ENCODE data around the gene TKFC. TPM values are rescaled to one million over a fixed set of nuclear protein-coding genes. Genes with fewer than 3 reads are reported as not detected.
A peak's percentile ranks its signal among the peaks of the same experiment; 100 is the strongest.

Gene TKFC
- 21.2 TPM for total RNA-seq
- long read RNA-seq, full-length matches to known transcripts = 31 of 49 reads
- long read RNA-seq, partial matches to known transcripts = 5 of 49 reads
- long read RNA-seq, other reads (novel, unspliced or antisense) = 13 of 49 reads

- peak; percentile 98 for DNase-seq (ENCODE audit: low spot score)
Measured at GRCh38 chr11:61332797-61333549, at the start of gene TKFC, which contains the start of gene DDB1. Gene TKFC, plus strand, starts transcription at chr11:61333228. Its CDS starts 1,501 bp downstream, at chr11:61334729. Gene DDB1, minus strand, starts transcription at chr11:61333105. Its CDS starts 137 bp downstream, at chr11:61332968.

GRCh38 chr11:61283613-61284012, 49.4 kb upstream of the TKFC start:
- DNase-seq (ENCODE audit: low spot score) = no peak

- DNase-seq (ENCODE audit: low spot score) = no peak
Measured at GRCh38 chr11:61287338-61287977, 45.6 kb upstream of the TKFC start.

- DNase-seq (ENCODE audit: low spot score) = no peak
Measured at GRCh38 chr11:61290905-61291690, 41.9 kb upstream of the TKFC start.

- no peak for DNase-seq (ENCODE audit: low spot score)
Measured at GRCh38 chr11:61292356-61292755, 40.7 kb upstream of the TKFC start.

GRCh38 chr11:61293867-61294716, 38.9 kb upstream of the TKFC start:
- DNase-seq (ENCODE audit: low spot score) = peak; percentile 93

- no peak for DNase-seq (ENCODE audit: low spot score)
Measured at GRCh38 chr11:61294717-61295595, 38.1 kb upstream of the TKFC start, which contains the start of gene VWCE. Gene VWCE, minus strand, starts transcription at chr11:61295316. Its CDS starts 279 bp downstream, at chr11:61295037.

GRCh38 chr11:61295596-61295926, 37.5 kb upstream of the TKFC start:
- DNase-seq (ENCODE audit: low spot score) = no peak

- no peak for DNase-seq (ENCODE audit: low spot score)
Measured at GRCh38 chr11:61297341-61297740, 35.7 kb upstream of the TKFC start.

GRCh38 chr11:61297746-61298145, 35.3 kb upstream of the TKFC start:
- no peak for DNase-seq (ENCODE audit: low spot score)

- no peak for DNase-seq (ENCODE audit: low spot score)
Measured at GRCh38 chr11:61298663-61299244, 34.3 kb upstream of the TKFC start.

GRCh38 chr11:61302550-61302949, 30.5 kb upstream of the TKFC start:
- DNase-seq (ENCODE audit: low spot score) = no peak

GRCh38 chr11:61303725-61304124, 29.3 kb upstream of the TKFC start:
- no peak for DNase-seq (ENCODE audit: low spot score)

GRCh38 chr11:61305417-61305816, 27.6 kb upstream of the TKFC start:
- no peak for DNase-seq (ENCODE audit: low spot score)

- DNase-seq (ENCODE audit: low spot score) = no peak
Measured at GRCh38 chr11:61306221-61306620, 26.8 kb upstream of the TKFC start.

- DNase-seq (ENCODE audit: low spot score) = no peak
Measured at GRCh38 chr11:61307354-61307753, 25.7 kb upstream of the TKFC start.

- no peak for DNase-seq (ENCODE audit: low spot score)
Measured at GRCh38 chr11:61309141-61309540, 23.9 kb upstream of the TKFC start.

GRCh38 chr11:61309739-61310138, 23.3 kb upstream of the TKFC start:
- no peak for DNase-seq (ENCODE audit: low spot score)

- DNase-seq (ENCODE audit: low spot score) = no peak
Measured at GRCh38 chr11:61310749-61311148, 22.3 kb upstream of the TKFC start.

All from mesenteric fat pad (tissue), 1 donor.